T1000 (cell line): ENCODE data around the gene CAPZA3.
"Not testable (repeated sequence)": the region's sequence is repeated elsewhere in the genome, so short reads cannot be mapped to it uniquely, and the experiment has no call there.

ENCODE experiments used
- DNase-seq: peaks from one replicate; lab custom pipeline; 2025; ENCODE audit warnings: mixed read lengths; lab: John Stamatoyannopoulos, UW

The CAPZA3 gene

GRCh38 chr12:18753481-18754123, 15.7 kb downstream of the CAPZA3 start:
- no peak for DNase-seq

- DNase-seq = no peak
Observed at GRCh38 chr12:18754124-18754707, 16.3 kb downstream of the CAPZA3 start.

GRCh38 chr12:18755341-18755740, 17.4 kb downstream of the CAPZA3 start:
- no peak for DNase-seq

GRCh38 chr12:18766479-18766878, 28.6 kb downstream of the CAPZA3 start:
- not testable (repeated sequence) for DNase-seq

- no peak for DNase-seq
Observed at GRCh38 chr12:18782827-18783226, 44.9 kb downstream of the CAPZA3 start.

- DNase-seq = not testable (repeated sequence)
Observed at GRCh38 chr12:18785465-18785864, 47.5 kb downstream of the CAPZA3 start.
